GM12865 (cell line): ENCODE data around the gene SFXN3.
A peak's percentile ranks its signal among the peaks of the same experiment; 100 is the strongest.

Source experiments
- DNase-seq: peaks from one replicate; pipeline ENCODE4 v3.0.0; 2010; ENCODE audit warnings: low read depth
- H3K4me3 ChIP-seq: 2 replicates; pipeline ENCODE4 v1.5.1; 2011; ENCODE audit warnings: mild to moderate bottlenecking, low read depth, low read length, control low read depth
- CTCF ChIP-seq: IDR thresholded peaks from 2 replicates; pipeline ENCODE4 v1.5.1; 2011; ENCODE audit warnings: low read length, control low read depth, low read depth, inconsistent platforms; ENCODE audit not compliant: insufficient read depth; ENCODE audit errors: missing control alignments

Gene SFXN3

GRCh38 chr10:101053516-101053915, 22.5 kb downstream of the SFXN3 start:
- TF ChIP-seq CTCF: no peak
- no peak for DNase-seq
- no peak overlapping the region for H3K4me3 ChIP-seq

- TF ChIP-seq CTCF: no peak
- H3K4me3 ChIP-seq: no peak overlapping the region
- DNase-seq: no peak
These were observed 23.3 kb downstream of the SFXN3 start for GRCh38 chr10:101054351-101054750.

GRCh38 chr10:101054876-101055275, 23.8 kb downstream of the SFXN3 start:
- no peak for TF ChIP-seq CTCF
- H3K4me3 ChIP-seq: no peak overlapping the region

GRCh38 chr10:101055411-101055810, 24.4 kb downstream of the SFXN3 start:
- DNase-seq: no peak
- no peak overlapping the region for H3K4me3 ChIP-seq
- TF ChIP-seq CTCF: no peak

More at GRCh38 chr10:101054876-101055275, 23.8 kb downstream of the SFXN3 start:
- no peak for DNase-seq

- no peak for TF ChIP-seq CTCF
- H3K4me3 ChIP-seq: no peak overlapping the region
- no peak for DNase-seq
These were observed 25.5 kb downstream of the SFXN3 start for GRCh38 chr10:101056365-101057151.

GRCh38 chr10:101060036-101060950, 29.3 kb downstream of the SFXN3 start:
- DNase-seq: peak; percentile 93
- peak overlapping the region; percentile 84 for H3K4me3 ChIP-seq
- TF ChIP-seq CTCF: peak; percentile 88
